SIG-M5 (cell line): Measurements from ENCODE around the gene GDPD5.

Experiments
- DNase-seq: peaks from one replicate; lab custom pipeline; 2025; lab: John Stamatoyannopoulos, UW

The GDPD5 gene

DNA sequence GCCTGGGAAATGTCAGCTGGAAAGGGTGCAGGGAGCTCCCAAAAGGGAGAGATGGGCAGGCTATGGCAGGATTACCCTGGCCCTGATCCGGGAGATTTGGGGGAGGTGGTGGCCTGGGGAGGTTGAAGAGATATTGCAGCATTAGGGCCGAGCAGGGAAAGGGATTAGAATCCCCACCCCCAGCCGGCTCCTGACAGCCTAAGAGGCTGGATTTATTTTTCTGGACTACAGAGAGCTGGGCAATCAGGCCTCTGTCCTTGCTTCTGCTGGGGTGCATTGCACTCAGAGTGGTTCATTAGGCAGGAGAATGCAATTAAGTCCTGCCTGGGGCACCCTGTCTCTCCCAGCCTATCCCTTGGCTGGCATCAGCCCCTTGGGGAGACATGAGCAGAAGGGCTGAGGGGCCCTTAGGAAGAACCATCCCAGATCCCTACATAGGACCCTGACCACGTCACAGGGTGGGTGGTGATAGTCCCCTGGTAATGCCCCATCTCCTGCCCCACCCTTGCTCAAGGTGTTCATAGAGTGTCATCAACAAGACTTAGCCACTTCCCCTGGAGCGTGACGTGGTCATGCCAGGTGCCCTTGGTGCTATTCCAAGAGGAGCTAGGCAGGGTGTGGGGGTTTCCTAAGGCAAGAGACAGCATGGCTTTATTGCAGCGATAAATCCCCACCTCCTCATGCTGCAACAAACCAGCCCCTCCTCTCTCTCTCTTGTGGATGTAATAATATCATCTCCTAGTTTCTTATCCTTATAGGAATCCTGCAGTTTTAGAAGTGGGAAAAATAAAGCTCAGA is 54.4 kb downstream of the GDPD5 start:
- DNase-seq = no peak

GRCh38 chr11:75470476-75471080 is 55.2 kb downstream of the GDPD5 start:
- DNase-seq = no peak

DNA sequence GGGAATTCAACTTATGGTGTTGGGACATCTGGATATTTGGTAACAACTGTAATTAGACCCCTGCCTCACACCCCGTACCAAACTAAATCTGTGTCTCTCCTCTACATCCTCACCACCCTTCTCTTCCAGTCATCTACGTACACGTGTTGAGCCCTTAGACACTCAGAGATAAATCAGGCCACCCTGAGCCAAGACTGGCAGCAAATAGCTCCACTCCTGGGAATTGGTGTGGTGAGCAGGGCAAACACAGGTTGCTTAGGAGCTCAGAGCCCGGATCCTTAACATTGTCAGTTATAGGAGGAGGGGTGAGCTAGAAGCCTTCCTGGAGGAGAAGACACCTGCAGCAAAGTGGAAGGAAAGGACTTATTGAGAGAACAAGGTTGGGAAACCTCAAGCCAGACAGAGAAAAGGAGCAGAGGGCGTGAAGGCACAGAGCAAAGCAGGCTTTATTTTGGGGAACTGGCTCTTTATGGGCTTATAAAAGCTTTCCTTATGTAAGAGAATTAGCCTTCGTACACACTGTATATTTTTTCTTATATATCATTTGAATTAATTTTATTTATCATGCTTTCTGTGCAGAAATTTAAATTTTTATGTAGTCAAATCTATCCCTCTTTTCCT is 55.8 kb downstream of the GDPD5 start:
- no peak for DNase-seq

GRCh38 chr11:75468534-75469340 is 57.0 kb downstream of the GDPD5 start:
- no peak for DNase-seq

DNA sequence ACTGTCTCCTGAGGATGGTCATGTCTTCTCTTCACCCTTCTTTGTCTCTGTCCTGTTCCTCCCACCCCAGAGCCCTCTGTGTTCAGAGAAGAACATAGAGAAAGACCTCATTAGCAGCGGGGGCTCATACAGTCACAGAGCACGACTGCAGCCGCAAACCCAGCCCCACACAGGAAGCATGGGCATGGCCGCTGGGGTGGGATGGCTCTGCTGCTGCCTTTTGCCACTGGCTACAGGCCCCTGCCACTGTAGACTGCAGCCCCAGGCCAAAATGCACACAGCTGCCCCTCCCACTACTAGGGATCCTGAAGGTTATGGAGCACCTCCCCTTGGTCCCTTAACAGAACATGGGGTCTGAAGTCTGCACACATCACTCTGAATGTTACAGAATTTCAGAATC is 57.9 kb downstream of the GDPD5 start:
- DNase-seq = no peak

DNA sequence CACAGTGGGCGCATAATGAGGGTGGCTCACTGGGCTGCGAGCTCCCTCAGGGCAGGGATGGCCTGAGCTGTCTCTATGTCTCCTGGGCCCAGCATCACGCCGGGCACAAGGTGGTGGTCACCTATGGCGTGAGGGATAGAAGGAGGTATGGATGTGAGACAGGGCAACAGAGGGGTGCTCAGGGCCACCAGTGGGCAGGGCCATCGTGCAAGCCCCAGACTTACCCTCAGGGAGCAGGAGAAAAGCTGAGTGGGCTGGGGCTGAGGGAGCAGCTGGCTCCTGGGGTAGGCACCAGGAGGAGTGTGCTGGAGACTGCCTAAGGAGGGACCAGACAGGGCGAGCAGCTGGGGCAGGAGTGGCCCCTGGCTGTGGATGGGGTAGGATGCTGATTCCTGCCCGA is 58.4 kb downstream of the GDPD5 start:
- no peak for DNase-seq

GRCh38 chr11:75465701-75466531 is 59.8 kb downstream of the GDPD5 start:
- no peak for DNase-seq

GRCh38 chr11:75463106-75463774 is 62.5 kb downstream of the GDPD5 start:
- no peak for DNase-seq

GRCh38 chr11:75462117-75462653 is 63.6 kb downstream of the GDPD5 start:
- DNase-seq = no peak

GRCh38 chr11:75461151-75461550 is 64.6 kb downstream of the GDPD5 start:
- no peak for DNase-seq

DNA sequence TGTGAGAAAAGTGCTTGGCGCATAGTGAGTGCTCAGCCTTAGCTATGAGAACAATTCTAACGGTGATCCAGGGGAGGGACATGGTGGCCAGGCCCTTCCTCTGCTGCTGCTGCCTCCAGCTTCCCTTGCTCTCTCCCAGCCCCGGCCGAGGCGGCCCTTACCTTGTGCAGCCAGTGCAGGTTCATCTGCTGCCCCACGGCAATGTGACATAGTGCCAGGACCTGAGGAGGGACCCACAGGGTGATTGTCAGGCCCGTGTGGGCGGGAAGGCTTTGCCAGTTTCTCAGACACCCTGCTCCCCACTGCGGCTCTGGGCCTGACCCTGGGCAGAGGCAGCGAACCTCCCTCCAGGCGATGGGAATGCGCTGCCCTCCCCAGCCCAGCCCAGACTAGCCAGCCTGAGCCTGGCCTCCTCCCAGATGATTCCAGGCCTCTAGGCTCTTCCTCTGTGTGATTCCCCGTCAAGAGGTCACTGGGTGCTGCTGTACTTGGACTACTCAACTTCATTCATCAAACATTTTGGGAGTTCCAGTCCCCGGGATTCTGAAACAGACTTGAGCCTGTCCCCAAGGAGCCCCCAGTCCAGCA is 69.1 kb downstream of the GDPD5 start:
- no peak for DNase-seq

DNA sequence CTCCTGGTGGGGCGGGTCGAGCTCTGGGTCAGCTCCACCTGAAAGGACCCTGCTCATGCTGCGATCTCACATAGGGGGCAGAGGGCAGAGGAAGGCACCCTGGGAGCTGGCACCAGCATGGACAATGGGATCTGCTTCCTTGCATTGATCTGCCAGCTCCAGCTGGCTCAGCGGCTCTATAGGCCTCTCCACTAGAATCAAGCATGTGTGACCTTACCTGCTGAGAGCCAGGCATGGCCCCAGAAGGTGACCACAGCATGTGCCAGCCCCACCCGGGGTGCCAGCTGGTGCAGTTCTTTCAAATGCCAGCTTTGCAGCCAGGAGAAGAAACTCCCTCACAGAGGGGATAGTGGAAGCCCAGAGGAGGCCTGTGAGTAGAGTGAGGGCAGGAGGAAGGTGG is 70.8 kb downstream of the GDPD5 start:
- no peak for DNase-seq

DNA sequence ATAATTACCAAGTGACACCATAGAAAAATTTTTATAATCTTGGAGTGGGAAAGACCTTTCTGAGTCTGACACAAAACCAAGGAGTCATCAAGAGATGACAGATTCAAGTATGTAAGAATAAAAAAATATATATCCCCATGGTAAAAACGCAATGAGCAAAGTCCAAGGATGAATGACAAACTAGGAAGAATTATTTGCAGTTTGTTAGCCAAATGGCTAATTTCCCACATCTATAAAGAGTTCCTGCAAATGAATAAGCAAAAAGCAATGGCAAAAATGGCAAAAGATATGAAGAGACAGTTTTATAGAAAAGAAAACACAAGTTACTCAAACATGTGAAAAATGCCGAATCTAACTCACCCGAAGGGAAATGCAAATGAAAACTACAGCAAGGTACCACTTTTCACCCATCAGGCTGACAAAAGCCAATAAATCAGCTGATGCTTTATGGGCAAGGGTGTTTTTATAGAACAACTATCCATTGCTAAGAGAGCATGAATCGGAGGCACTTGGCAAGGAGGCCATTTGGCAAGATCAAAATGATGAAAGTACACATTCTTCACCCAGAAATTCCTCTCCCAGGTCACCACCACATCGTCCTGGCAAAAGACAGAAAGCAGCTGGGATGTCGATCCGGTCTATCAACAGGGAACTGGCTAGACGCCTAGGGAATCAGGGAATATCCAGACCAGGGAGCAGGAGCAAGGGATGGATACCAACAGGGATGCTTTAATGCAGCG is 71.7 kb downstream of the GDPD5 start:
- DNase-seq = no peak

- DNase-seq = no peak
These were observed 74.6 kb downstream of the GDPD5 start for GRCh38 chr11:75450826-75451821.

- no peak for DNase-seq
These were observed 75.5 kb downstream of the GDPD5 start for GRCh38 chr11:75450236-75450635.

DNA sequence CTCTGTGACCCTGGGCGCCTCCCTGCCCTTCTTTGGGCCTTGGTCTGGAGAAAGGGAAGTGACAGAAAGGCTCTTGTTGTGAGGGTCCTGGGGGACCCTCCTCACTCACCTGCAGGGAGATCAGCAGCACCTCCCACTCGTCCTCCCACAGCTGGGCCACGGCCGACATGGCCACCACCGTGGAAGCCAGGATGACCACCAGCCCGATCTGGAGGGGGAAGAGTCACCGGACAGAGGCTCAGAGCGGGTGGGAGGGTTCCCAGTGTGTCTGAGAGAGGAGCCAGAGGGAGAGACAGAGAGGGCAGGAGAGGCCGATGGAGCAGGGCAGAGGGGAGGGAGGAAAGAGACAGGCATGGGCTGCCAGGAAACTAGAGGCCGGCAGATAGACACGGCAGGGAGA is 76.0 kb downstream of the GDPD5 start:
- no peak for DNase-seq

DNA sequence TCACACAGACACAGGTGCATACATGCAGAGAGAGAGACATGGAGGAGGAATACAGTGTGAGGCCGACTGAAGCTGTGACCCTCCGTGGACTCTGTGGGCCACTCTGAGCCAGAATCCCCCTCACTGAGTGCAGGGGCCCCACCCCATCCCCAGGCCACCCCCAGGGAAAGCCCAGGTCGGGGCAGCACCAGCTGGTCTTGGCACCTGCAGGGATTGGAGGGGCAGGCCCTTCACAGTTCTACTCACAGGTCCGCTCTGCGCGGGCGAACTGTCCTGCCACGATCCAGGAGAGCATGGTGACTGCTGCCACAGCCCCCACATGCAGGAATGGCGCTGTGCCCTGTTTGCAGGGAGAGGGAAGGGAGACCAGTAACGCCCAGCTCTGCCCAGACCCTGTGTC is 76.5 kb downstream of the GDPD5 start:
- no peak for DNase-seq

GRCh38 chr11:75447415-75447814 is 78.3 kb downstream of the GDPD5 start:
- no peak for DNase-seq
